GM18505 (cell line): ENCODE measurements around the gene TOR1AIP1.

Source experiments
- ATAC-seq: cut with Tn5 transposase; IDR thresholded peaks from one replicate; pipeline ENCODE4 v1.9.1; 2021; ENCODE audit not compliant: unreplicated experiment
- POLR2A ChIP-seq: IDR thresholded peaks from 4 replicates; pipeline ENCODE4 v1.6.1; 2011; ENCODE audit warnings: borderline replicate concordance; ENCODE audit not compliant: insufficient read depth, insufficient read length; ENCODE audit errors: extremely low read depth

Gene TOR1AIP1

DNA sequence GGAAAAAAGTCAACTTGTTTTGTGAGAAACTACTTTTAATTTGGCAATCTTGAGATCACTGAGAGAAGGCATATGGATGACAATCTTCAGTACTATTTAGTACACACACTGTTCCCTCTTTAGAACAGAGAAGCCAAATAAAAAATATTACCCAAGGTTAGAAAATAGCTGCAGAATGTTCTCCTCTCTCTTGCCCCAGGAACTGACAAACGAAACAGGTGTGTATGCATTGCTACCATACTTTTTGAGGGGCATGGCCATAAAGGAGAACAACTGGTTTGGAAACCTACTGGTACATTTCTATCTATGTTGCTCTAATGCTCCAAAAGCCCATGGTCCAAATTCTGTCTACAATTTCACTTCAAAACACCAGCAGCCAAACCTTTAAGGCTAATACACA lies 10.1 kb upstream of the TOR1AIP1 start:
- TF ChIP-seq POLR2A, result no peak
- no peak for ATAC-seq

DNA sequence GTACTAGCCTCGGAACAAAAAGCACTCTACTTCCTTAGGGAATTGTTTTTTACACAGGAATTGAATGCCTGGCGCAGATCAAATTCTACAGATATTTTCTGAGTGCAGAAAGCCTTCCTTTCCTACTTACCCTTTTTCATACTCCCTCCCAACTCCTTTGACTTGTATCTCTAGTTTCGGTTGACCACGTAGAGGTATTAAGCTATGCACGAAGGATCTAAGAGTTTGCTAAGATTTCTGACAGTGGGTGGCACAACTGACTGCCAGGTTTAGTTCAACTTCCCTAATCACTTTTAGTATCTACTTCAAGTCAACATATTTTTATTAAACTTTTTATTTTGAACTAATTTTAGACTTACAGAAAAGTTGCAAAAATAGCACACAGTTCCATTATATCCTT lies 9.5 kb upstream of the TOR1AIP1 start:
- no peak for ATAC-seq
- TF ChIP-seq POLR2A, result no peak

DNA sequence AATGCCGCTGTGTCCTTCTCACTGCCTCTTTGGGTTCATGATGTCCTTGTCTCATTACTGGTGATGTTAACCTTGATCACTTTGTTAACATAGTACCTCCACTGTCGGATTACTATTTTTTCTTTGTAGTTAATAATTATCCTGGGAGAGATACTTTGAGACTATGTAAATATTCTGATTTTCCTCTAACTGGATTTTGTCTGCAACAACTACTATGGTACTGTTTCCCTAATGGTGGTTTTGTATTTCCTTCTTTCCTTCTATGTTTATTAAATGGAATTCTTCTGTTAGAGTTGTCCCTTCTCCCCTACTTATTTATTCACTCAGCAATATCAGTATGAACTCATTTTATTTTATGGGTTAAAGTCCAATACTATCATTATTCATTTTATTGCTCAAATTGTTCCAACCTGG lies 8.6 kb upstream of the TOR1AIP1 start:
- TF ChIP-seq POLR2A, result no peak
- ATAC-seq, result no peak

DNA sequence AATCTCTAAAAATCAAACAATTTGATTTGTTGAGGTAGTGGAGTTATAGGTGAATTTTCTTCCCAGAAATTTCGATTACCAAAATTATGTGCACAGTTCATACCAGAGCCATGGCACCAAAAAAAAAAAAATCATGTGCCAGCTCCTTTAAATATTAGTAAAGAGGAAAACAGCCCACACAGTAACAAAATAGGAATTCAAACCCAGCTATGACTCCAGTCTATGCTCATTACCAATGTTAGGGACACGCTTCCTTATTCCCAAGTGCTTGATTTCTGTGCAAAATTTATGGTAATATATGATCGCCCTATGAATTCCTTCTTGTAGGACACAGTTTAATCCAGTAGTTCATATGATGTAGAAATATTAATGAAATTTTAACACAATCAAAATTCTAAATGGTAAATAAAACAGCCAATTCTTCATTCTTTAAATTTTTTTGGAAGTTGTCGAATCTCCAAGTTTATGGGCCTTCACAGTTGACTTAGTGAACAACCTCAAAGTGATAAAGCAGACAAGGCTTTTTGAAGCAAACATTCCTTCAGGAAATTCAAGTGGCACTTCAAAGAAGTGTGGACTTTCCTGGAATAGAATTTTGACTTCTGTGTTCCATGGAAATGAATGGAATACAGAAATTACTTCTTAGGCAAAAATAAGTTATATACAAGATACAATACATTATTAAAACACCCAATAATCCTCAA lies 6.3 kb upstream of the TOR1AIP1 start:
- no peak for ATAC-seq
- TF ChIP-seq POLR2A, result no peak

DNA sequence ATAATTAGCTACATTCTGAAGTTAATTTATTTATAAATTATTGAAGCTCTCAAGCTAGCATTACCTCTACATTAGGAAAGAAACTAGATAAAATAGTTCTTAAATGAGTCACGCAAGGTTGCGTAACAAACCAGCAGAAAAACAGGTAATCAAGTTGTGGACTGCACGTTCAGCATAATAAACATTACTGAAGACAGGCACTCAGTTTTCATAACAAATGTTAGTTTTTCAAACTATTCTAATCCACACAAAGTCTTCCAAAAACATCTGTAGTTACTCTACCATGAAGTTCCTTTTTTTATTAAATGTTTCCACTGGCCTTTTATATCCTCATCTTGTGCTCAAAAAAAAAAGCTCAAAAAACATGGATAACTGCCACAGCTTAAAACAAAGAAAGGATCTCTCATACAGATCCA lies 5.8 kb upstream of the TOR1AIP1 start:
- no peak for TF ChIP-seq POLR2A
- ATAC-seq, result no peak

DNA sequence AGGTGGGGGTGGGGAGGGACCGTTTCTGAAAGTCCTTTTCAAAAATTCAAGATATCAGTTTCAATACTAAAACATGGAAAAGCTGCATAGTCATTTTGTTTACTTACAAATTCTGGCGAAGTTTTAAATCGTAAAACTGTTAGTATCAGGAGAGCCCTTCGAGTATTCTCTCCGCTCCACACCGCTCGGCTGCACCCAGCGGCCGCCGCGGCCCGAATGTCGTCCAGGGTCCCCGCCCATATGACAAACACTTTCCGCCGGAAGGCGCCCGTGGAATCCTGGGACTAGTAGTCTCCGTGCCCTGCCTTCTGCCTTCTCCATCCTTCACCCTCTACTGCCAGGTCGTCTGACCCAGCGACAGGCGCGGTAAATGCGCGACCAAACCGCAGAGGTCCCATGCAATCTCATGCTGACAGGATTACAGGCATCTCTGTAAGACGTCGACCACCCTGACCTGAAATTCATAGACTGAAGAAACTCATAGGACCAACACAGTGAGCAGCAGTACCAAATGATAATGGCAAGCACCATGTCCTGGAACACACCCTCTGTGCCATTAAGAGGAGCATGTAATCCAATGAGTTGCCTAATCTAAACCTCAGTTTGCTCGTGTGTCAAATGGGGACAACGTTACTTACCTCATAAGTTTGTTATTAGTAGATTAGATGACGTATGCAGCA lies 4.4 kb upstream of the TOR1AIP1 start, which contains the start of gene TOR1AIP2:
TSS of gene TOR1AIP2 (minus strand) at position 218 of the 680 bp plus-strand sequence. CDS start 25,138 bp downstream, outside the sequence.
- peak; percentile 98 for TF ChIP-seq POLR2A
- ATAC-seq, result peak; percentile 50

DNA sequence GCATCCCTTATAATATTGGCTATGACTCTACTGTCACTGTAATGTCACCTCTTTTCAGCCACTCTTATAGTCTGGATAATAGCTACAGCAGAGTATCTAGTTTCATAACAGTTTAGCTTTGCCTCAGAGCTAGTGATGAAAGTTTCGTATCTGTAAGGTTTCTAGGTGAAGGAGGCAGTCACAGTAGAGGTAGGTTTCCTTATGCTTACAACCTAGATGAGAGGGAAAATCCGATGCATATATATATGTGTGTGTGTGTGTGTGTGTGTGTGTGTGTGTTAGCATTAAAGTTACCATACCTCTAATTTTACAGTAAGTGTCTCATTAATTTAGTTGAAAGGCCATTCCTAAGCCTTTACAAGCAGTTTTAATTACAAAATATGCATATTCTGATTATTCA lies 2.3 kb upstream of the TOR1AIP1 start:
- no peak for TF ChIP-seq POLR2A
- no peak for ATAC-seq

DNA sequence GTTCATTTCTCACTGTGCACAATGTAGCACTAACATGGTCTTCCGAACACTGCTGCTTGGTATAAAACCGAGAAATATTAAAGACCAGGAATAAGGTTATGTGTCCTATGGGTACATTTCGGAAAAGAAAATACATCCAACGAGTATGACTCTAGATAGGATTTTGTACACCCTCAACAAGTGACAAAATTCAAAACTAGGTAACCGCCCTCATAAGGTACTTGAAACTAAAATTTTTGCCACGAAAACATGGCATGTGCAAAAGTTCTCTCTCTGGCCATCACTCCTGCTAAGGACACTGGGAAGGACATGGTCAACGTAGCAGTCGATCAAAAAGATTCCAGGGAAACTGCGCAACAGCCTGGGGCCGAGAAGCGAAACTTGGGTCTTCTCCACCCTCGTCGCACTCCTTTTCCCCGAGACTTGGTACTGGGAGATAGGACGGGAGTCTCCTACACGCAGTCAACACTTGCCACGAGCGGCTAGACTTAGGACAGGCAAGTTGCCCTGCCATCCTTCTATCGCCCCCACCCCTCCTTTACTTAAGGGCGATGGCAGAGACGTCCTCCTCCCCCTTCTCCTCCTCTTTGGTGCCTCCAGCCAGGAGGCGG lies 338 bp upstream of the TOR1AIP1 start:
- ATAC-seq, result no peak
- no peak for TF ChIP-seq POLR2A

DNA sequence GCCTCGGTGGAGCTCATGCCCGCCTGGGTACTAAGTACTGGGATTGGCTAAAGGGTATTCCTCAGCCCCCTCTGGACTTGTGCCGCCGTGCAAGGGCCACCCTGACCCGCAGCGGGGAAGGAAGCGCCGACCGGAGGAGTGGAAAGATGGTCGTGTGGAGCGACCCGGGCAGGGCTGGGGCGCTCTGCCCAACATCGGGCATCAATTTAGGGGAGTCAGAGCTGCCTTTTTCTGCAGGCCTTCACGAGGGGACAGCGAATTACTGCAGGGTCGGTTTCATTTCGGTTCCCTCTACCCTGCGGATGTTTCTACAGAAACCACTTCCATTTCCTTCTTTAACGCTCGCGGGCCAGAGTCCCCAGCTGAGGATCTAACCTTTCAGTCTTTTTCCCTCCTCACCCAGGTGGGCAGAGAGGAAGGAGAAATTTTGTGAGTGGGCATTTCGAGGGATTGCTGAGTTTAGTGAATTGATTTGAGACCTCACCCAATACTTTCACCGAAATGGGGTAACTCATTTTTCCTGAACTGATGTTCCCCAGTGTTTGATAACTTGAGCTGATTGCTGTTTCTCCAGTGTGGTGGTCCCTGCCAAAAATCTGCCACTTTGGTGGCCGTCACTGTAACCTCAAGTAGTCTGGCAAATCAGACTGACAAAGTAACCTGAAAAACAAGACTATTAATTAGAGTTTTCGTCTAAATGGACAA lies 1.1 kb downstream of the TOR1AIP1 start:
- peak; percentile 7 for ATAC-seq
- TF ChIP-seq POLR2A, result peak; percentile 4

DNA sequence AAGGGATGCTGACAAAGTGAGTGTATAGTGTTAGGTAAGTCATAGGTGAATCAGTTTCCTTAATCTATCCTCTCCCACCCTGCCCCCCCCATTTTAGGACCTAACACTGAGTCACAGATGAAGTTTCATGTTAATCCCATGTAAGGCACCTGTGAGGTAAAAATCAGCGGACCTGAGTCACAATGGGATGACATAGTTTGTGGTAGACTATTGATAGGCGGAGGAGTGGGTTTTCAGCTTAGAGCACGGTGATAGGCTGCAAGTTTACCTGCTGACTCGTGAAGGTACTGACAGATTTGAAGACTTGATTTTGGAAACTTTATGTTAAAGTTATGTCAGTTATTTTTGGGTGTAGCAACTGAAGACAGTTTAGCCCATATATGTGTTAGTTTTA lies 1.7 kb downstream of the TOR1AIP1 start:
- no peak for ATAC-seq
- TF ChIP-seq POLR2A, result no peak

DNA sequence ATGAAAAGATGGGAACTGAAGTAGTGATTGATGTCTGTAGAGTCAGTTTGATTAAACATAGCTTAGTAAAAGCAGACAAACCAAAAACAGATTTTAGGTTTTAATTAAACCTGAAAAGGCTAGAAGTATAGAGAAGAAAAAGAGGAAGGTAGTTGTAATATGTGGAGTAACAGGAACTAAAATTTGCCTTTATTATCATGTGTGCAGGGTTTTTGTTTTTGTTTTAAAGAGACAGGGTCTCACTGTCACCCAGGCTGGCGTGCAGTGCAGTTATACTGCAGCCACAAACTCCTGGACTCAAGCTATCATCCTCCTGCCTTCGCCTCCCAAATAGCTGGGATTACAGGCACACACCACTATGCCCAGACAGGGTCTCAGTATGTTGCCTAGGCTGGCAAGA lies 6.0 kb downstream of the TOR1AIP1 start:
- TF ChIP-seq POLR2A, result no peak
- ATAC-seq, result no peak

DNA sequence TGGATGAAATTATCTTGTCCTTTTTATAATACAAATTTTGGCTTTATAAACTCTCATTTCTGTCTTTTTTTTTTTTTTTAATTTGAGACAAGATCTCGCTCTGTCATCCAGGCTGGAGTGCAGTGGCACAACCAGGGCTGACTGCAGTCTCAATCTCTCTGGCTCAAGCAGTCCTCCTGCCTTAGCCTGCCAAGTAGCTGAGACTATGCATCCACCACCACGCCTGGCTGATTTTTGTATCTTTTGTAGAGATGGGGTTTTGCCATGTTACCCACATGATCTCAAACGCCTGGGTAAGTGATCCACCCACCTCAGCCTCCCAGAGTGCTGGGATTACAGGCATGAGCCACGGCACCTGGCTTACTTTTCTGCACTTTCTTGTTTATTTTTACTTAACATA lies 7.5 kb downstream of the TOR1AIP1 start:
- no peak for TF ChIP-seq POLR2A

DNA sequence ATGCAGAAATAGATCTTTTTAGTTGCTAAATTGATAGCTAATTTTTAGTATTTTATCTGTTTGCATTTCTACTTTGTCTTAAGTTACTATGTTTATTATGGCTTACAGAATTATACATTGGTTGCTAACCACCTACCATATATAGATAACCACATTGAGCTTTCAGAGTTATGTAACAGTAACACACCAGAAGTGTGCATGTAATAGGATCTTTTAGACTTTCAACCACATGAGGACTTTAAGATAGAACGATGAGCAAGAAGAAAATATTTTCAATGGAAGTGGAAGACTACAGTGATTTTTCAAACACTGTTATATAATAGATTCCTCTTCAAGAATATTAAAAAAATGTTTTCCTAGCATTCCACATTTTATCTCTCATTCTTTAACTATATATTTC lies 28.8 kb downstream of the TOR1AIP1 start:
- no peak for ATAC-seq
- TF ChIP-seq POLR2A, result no peak

More for the DNA sequence above, 7.5 kb downstream of the TOR1AIP1 start:
- ATAC-seq, result no peak

DNA sequence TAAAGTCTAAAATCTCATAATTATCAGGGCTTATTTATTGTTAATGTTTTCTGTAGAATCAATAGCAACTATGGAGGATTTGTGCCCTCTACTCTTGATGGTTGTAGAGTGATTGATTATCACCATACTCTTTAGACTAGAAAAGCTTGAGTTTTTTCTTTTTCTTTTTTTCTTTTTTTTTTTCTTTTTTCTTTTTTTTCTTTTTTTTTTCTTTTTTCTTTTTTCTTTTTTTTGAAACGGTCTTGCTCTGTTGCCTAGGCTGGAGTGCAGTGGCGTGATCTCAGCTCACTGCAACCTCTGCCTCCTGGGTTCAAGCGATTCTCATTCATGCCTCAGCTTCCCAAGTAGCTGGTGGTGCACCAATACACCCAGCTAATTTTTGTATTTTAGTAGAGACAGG lies 29.7 kb downstream of the TOR1AIP1 start:
- no peak for ATAC-seq
- no peak for TF ChIP-seq POLR2A
